ENCODE results near the gene DIO3. TPM values are rescaled to one million over a fixed set of nuclear protein-coding genes. Genes with fewer than 3 reads are reported as not detected.

Gene DIO3
- total RNA-seq, 1 experiment from 2014 or later: 0.26 TPM

- POLR2A ChIA-PET (ENCODE audit: unreplicated experiment): no interaction called here
- Histone ChIP-seq H3K9me3 (ENCODE audit: insufficient read depth, low read depth) (no peaks in the 10 kb centered on the region), H3K27ac (no peak overlapping the region), H3K79me2 (ENCODE audit: low read depth) (no peaks in the 10 kb centered on the region), H3K27me3 (ENCODE audit: insufficient read depth, low read depth) (no peaks in the 10 kb centered on the region), H2AFZ (no peak overlapping the region), H3K4me3 (no peak overlapping the region), H3K36me3 (ENCODE audit: low read depth) (no peaks in the 10 kb centered on the region), H3K9me2 (ENCODE audit: insufficient read depth) (no peaks in the 10 kb centered on the region), H3F3A (ENCODE audit: insufficient read depth, low read depth) (no peaks in the 10 kb centered on the region), H4K20me1 (ENCODE audit: insufficient read depth) (no peaks in the 10 kb centered on the region), H3K4me1 (replicated peaks; ENCODE audit: insufficient read depth) (peaks cover 5% of the 10 kb centered on the region; the same call in 1 of the 2 replicates), H3K4me2 (no peak overlapping the region)
- DNase-seq: no peak
- intact Hi-C loops (cut with micrococcal nuclease; ENCODE audit: unreplicated experiment): no loop called here
- no peak for TF ChIP-seq EZH2 (IDR thresholded peaks at IDR 0.05; ENCODE audit: low read depth)
- no peak for TF ChIP-seq CTCF (conservative IDR thresholded peaks at IDR 0.05)
- BruUV-seq (replicated peaks): no TSS peak
- CTCF ChIA-PET: no interaction called here
Measured at GRCh38 chr14:101544550-101544949, 16.7 kb upstream of the DIO3 start.

GRCh38 chr14:101546706-101547105 is 14.6 kb upstream of the DIO3 start:
- Histone ChIP-seq H3K79me2 (ENCODE audit: low read depth) (no peaks in the 10 kb centered on the region), H4K20me1 (ENCODE audit: insufficient read depth) (no peaks in the 10 kb centered on the region), H3F3A (ENCODE audit: insufficient read depth, low read depth) (no peaks in the 10 kb centered on the region), H3K27me3 (ENCODE audit: insufficient read depth, low read depth) (no peaks in the 10 kb centered on the region), H3K4me3 (no peak overlapping the region), H3K9me3 (ENCODE audit: insufficient read depth, low read depth) (no peaks in the 10 kb centered on the region), H3K4me1 (replicated peaks; ENCODE audit: insufficient read depth) (peaks cover 8% of the 10 kb centered on the region), H3K36me3 (ENCODE audit: low read depth) (no peaks in the 10 kb centered on the region), H2AFZ (no peak overlapping the region), H3K9me2 (ENCODE audit: insufficient read depth) (no peaks in the 10 kb centered on the region), H3K4me2 (no peak overlapping the region), H3K27ac (no peak overlapping the region)
- DNase-seq: no peak
- ChIA-PET CTCF (no interaction called here), POLR2A (ENCODE audit: unreplicated experiment) (interaction anchor here (0.6 kb wide), 1 partner anchor 935 kb away, joined by 4 read pairs; no protein-coding TSS in a partner anchor)
- intact Hi-C loops (cut with micrococcal nuclease; ENCODE audit: unreplicated experiment): no loop called here
- BruUV-seq (replicated peaks): no TSS peak
- TF ChIP-seq EZH2 (IDR thresholded peaks at IDR 0.05; ENCODE audit: low read depth): no peak
- no peak for TF ChIP-seq CTCF (conservative IDR thresholded peaks at IDR 0.05)

GRCh38 chr14:101547107-101547738 is 14.1 kb upstream of the DIO3 start:
- no peaks in the 10 kb centered on the region for H3K9me3 ChIP-seq (ENCODE audit: insufficient read depth, low read depth)
- CTCF ChIA-PET: no interaction called here

More at GRCh38 chr14:101547107-101547738, 14.1 kb upstream of the DIO3 start:
- Histone ChIP-seq H3K4me2 (no peak overlapping the region), H3F3A (ENCODE audit: insufficient read depth, low read depth) (peaks cover 2% of the 10 kb centered on the region; the same call in 1 of the 2 replicates), H3K4me3 (no peak overlapping the region), H3K9me2 (ENCODE audit: insufficient read depth) (no peaks in the 10 kb centered on the region), H4K20me1 (ENCODE audit: insufficient read depth) (no peaks in the 10 kb centered on the region), H3K27ac (no peak overlapping the region), H3K79me2 (ENCODE audit: low read depth) (no peaks in the 10 kb centered on the region), H3K4me1 (replicated peaks; ENCODE audit: insufficient read depth) (peaks cover 13% of the 10 kb centered on the region), H2AFZ (no peak overlapping the region), H3K27me3 (ENCODE audit: insufficient read depth, low read depth) (no peaks in the 10 kb centered on the region), H3K36me3 (ENCODE audit: low read depth) (no peaks in the 10 kb centered on the region)
- BruUV-seq (replicated peaks): no TSS peak
- intact Hi-C loops (cut with micrococcal nuclease; ENCODE audit: unreplicated experiment): no loop called here
- no peak for TF ChIP-seq EZH2 (IDR thresholded peaks at IDR 0.05; ENCODE audit: low read depth)
- TF ChIP-seq CTCF (conservative IDR thresholded peaks at IDR 0.05): no peak
- POLR2A ChIA-PET (ENCODE audit: unreplicated experiment): interaction anchor here (0.6 kb wide), 1 partner anchor 934 kb away, joined by 4 read pairs; no protein-coding TSS in a partner anchor
- no peak for DNase-seq
